ENCODE measurements around the gene PFKP. TPM values are rescaled to one million over a fixed set of nuclear protein-coding genes. Genes with fewer than 3 reads are reported as not detected.

Gene PFKP
- total RNA-seq, 1 experiment from 2014 or later: 91.3 TPM

DNA sequence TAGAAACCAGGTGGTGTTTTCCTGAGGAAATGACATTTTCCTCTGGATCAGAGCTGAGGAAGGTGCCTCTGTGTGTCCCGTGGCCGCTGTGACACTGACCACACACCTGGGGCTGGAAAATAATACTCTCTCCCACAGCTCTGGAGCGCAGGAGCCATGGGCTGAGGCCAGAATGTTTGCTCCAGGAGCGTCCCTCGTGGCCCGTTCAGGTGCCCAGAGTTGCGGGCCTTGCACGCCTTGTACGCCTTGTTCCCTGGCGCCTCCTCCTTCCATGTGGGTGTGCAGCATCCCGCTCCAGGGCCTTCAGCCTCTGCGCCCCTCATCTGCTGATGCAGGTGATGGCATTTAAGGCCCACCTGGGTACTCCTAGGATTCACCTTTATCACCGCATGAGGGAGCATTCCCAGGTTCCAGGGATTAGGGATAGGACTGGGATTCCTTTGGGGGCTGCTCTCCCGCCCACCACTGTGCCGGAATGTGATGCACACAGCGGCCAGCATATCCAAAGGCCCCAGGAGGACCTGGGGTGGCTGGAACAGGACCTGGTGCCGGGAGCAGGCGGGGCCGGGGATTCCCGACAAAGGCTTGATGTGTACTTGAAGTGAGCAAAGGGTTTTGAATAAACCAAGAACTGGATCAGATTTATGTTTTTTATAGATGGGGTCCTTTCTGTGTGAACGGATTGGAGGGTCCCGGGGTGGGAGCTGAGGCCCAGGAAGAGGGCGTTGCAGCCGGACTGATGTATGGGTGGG is 61.2 kb downstream of the PFKP start:
- Histone ChIP-seq H3K27me3 (ENCODE audit: low read length) (no peaks in the 10 kb centered on the region), H3K4me1 (ENCODE audit: low read length) (no peaks in the 10 kb centered on the region), H3K9me3 (ENCODE audit: low read length) (no peaks in the 10 kb centered on the region), H3K36me3 (ENCODE audit: insufficient read depth, low read length) (peaks cover 31% of the 10 kb centered on the region), H3K9ac (ENCODE audit: low read length) (no peak overlapping the region), H2AFZ (ENCODE audit: low read length) (no peak overlapping the region), H3K4me3 (ENCODE audit: low read length) (no peak overlapping the region), H4K20me1 (ENCODE audit: insufficient read depth, low read depth, low read length) (peaks cover 3% of the 10 kb centered on the region; the same call in 1 of the 2 replicates), H3K79me2 (ENCODE audit: low read length) (no peaks in the 10 kb centered on the region), H3K9me2 (replicated peaks; ENCODE audit: insufficient read depth, low read length) (no peaks in the 10 kb centered on the region), H3K4me2 (ENCODE audit: low read depth, low read length, poor library complexity, severe bottlenecking) (no peak overlapping the region), H3K27ac (ENCODE audit: low read length) (no peak overlapping the region)
- DNase-seq: no peak

DNA sequence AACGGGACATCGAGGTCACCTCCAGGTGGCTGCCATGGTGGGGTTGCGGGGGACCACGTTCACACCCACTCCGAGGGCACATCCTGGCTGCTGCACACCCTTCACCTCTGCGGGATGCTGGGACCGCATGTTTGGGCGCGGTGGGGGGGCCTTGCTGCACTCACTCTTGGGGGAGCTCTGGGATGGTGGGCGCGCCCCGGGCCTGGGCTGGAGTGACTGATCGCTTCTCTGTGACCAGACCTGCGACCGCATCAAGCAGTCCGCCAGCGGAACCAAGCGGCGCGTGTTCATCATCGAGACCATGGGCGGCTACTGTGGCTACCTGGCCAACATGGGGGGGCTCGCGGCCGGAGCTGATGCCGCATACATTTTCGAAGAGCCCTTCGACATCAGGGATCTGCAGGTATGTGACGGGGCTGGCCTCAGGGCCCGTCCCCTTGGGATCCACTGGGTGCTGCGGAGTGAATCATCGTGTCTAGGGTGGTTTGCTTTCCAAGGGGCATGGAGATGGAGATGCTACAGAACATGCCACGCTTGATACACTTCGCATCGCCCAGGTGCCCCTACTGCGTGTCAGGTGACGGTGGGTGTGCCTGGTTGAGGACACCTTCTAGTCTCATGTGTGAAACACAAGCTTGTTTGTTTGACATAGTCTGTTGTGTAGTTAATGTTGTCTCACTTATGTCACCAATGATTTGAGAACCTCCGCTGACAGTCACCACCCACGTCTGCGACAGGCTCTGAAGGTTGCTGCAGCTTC is 62.4 kb downstream of the PFKP start:
- H4K20me1 ChIP-seq (ENCODE audit: insufficient read depth, low read depth, low read length): peaks cover 3% of the 10 kb centered on the region; the same call in 1 of the 2 replicates
- H3K36me3 ChIP-seq (ENCODE audit: insufficient read depth, low read length): peaks cover 38% of the 10 kb centered on the region
- no peaks in the 10 kb centered on the region for H3K9me3 ChIP-seq (ENCODE audit: low read length)
- H2AFZ ChIP-seq (ENCODE audit: low read length): no peak overlapping the region
- H3K4me2 ChIP-seq (ENCODE audit: low read depth, low read length, poor library complexity, severe bottlenecking): no peak overlapping the region
- no peak overlapping the region for H3K9ac ChIP-seq (ENCODE audit: low read length)
- H3K79me2 ChIP-seq (ENCODE audit: low read length): no peaks in the 10 kb centered on the region
- H3K27me3 ChIP-seq (ENCODE audit: low read length): no peaks in the 10 kb centered on the region
- no peak overlapping the region for H3K27ac ChIP-seq (ENCODE audit: low read length)
- no peak for DNase-seq
- no peaks in the 10 kb centered on the region for H3K4me1 ChIP-seq (ENCODE audit: low read length)
- no peak overlapping the region for H3K4me3 ChIP-seq (ENCODE audit: low read length)
- no peaks in the 10 kb centered on the region for H3K9me2 ChIP-seq (replicated peaks; ENCODE audit: insufficient read depth, low read length)

DNA sequence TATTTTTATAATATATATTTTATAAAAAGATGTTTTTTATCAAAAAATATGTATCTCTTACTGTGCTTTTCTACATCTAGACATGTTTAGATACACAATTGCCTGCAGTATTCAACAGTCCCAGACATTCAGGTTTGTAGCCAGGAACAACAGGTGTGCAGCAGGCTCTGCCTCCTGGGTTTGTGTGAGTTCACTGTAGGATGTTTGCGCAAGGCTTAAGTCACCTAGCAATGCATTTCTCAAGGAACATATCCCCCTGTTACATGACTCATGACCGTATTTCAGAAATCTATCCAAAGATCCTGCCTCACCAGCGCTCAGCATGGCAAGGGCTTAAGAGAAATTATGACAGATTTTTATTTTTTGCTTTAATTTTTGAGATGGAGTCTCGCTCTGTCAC is 63.8 kb downstream of the PFKP start:
- no peaks in the 10 kb centered on the region for H3K9me2 ChIP-seq (replicated peaks; ENCODE audit: insufficient read depth, low read length)
- H3K27me3 ChIP-seq (ENCODE audit: low read length): no peaks in the 10 kb centered on the region
- peaks cover 3% of the 10 kb centered on the region; the same call in 1 of the 2 replicates for H4K20me1 ChIP-seq (ENCODE audit: insufficient read depth, low read depth, low read length)
- no peaks in the 10 kb centered on the region for H3K79me2 ChIP-seq (ENCODE audit: low read length)
- H3K9ac ChIP-seq (ENCODE audit: low read length): no peak overlapping the region
- no peak overlapping the region for H2AFZ ChIP-seq (ENCODE audit: low read length)
- H3K4me1 ChIP-seq (ENCODE audit: low read length): no peaks in the 10 kb centered on the region
- H3K4me2 ChIP-seq (ENCODE audit: low read depth, low read length, poor library complexity, severe bottlenecking): no peak overlapping the region
- H3K27ac ChIP-seq (ENCODE audit: low read length): no peak overlapping the region
- no peaks in the 10 kb centered on the region for H3K9me3 ChIP-seq (ENCODE audit: low read length)
- H3K36me3 ChIP-seq (ENCODE audit: insufficient read depth, low read length): peaks cover 46% of the 10 kb centered on the region
- no peak overlapping the region for H3K4me3 ChIP-seq (ENCODE audit: low read length)
- no peak for DNase-seq

DNA sequence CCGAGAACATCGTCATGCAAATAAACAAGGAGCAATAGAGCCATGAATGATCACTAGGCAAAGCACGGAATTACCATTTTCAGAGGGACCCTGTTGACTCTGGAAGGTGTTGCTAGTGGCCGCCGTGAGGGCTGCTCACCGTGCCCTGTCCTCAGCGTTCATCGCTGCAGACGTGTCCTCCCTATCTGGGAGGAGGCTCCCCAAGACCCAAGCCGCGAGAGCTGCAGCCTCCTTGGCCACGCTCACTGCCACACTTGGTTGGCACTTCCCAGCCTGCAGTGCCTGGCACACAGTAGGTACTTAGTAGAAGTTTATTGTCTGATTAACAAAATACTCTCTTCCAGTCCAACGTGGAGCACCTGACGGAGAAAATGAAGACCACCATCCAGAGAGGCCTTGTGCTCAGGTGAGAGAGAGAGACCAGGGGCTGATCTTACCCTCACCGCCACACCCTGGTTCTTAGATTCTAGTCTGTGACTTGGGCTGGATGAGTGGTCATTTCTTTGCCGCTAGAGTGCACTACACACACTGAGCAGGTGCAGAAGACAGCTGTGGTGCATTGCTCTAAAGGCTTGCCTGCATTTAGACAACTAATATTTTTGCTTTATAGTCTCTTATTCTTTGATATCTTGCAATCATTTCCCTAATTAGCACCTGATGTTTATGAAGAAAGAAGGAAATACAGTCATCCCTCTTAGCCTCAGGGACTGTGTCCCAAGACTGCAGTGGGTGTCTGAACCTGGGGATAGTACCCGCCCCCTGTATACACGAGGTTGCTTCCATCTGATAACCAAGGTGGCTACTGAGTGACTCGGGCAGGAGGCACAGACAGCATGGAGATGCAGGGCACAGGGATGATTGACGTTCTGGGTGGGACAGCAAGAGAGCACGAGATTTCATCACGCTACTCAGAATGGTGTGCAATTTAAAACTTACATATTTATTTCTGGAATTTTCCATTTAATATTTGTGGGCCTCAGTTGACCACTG is 65.0 kb downstream of the PFKP start:
- DNase-seq: no peak
- no peak overlapping the region for H3K27ac ChIP-seq (ENCODE audit: low read length)
- no peak overlapping the region for H3K4me3 ChIP-seq (ENCODE audit: low read length)
- H3K79me2 ChIP-seq (ENCODE audit: low read length): no peaks in the 10 kb centered on the region
- no peaks in the 10 kb centered on the region for H3K9me2 ChIP-seq (replicated peaks; ENCODE audit: insufficient read depth, low read length)
- no peaks in the 10 kb centered on the region for H3K27me3 ChIP-seq (ENCODE audit: low read length)
- no peaks in the 10 kb centered on the region for H3K4me1 ChIP-seq (ENCODE audit: low read length)
- peaks cover 53% of the 10 kb centered on the region for H3K36me3 ChIP-seq (ENCODE audit: insufficient read depth, low read length)
- no peak overlapping the region for H2AFZ ChIP-seq (ENCODE audit: low read length)
- H3K9me3 ChIP-seq (ENCODE audit: low read length): no peaks in the 10 kb centered on the region
- peaks cover 3% of the 10 kb centered on the region; the same call in 1 of the 2 replicates for H4K20me1 ChIP-seq (ENCODE audit: insufficient read depth, low read depth, low read length)
- H3K9ac ChIP-seq (ENCODE audit: low read length): no peak overlapping the region
- H3K4me2 ChIP-seq (ENCODE audit: low read depth, low read length, poor library complexity, severe bottlenecking): no peak overlapping the region

DNA sequence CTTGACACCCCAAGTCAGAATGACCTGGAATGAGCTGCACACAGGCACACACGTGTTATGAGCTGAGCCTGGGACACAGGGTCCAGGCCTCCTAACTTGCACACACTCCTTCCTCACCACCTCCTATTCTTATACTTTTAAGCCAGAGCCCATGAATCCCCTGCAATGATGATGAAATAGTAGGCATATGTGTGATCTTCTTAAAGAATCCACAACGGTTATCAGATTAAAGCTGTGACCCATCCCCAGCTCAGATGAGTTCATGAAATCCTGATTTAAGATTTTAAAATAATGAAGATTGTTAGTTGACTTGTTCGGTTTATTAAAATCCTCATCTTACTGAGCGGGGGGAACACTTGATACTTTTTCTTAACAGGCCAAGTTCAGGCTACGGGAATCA is 66.6 kb downstream of the PFKP start:
- H3K4me2 ChIP-seq (ENCODE audit: low read depth, low read length, poor library complexity, severe bottlenecking): no peak overlapping the region
- H3K4me3 ChIP-seq (ENCODE audit: low read length): no peak overlapping the region
- no peaks in the 10 kb centered on the region for H3K4me1 ChIP-seq (ENCODE audit: low read length)
- H3K9ac ChIP-seq (ENCODE audit: low read length): no peak overlapping the region
- H3K27me3 ChIP-seq (ENCODE audit: low read length): no peaks in the 10 kb centered on the region
- peaks cover 67% of the 10 kb centered on the region for H3K36me3 ChIP-seq (ENCODE audit: insufficient read depth, low read length)
- H2AFZ ChIP-seq (ENCODE audit: low read length): no peak overlapping the region
- H4K20me1 ChIP-seq (ENCODE audit: insufficient read depth, low read depth, low read length): peaks cover 3% of the 10 kb centered on the region; the same call in 1 of the 2 replicates
- H3K9me2 ChIP-seq (replicated peaks; ENCODE audit: insufficient read depth, low read length): no peaks in the 10 kb centered on the region
- H3K9me3 ChIP-seq (ENCODE audit: low read length): no peaks in the 10 kb centered on the region
- no peaks in the 10 kb centered on the region for H3K79me2 ChIP-seq (ENCODE audit: low read length)
- no peak overlapping the region for H3K27ac ChIP-seq (ENCODE audit: low read length)
- DNase-seq: no peak

DNA sequence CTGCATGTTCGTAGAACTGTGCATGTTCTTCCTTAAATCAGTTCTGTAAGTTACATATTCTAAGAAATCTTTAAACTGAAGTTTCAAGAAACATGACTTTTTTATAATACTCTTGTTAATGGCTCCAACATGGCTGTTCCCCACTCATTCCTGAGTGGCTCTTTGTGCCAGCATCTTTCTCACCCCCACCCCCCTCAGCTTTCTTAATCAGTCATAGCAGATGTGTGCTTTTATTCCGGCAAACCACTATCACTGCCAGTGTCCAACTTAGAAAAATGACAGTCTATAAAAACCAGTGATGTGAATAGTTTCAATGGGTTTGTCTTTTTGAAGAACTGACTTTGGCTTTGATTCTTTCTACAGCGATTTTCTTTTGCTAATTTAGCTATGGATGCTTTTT is 67.7 kb downstream of the PFKP start:
- Histone ChIP-seq H3K36me3 (ENCODE audit: insufficient read depth, low read length) (peaks cover 72% of the 10 kb centered on the region), H3K4me1 (ENCODE audit: low read length) (no peaks in the 10 kb centered on the region), H3K4me3 (ENCODE audit: low read length) (no peak overlapping the region), H3K79me2 (ENCODE audit: low read length) (no peaks in the 10 kb centered on the region), H2AFZ (ENCODE audit: low read length) (no peak overlapping the region), H3K9me2 (replicated peaks; ENCODE audit: insufficient read depth, low read length) (no peaks in the 10 kb centered on the region), H3K9me3 (ENCODE audit: low read length) (no peaks in the 10 kb centered on the region), H3K9ac (ENCODE audit: low read length) (no peak overlapping the region), H3K27ac (ENCODE audit: low read length) (no peak overlapping the region), H4K20me1 (ENCODE audit: insufficient read depth, low read depth, low read length) (peaks cover under 1% of the 10 kb centered on the region; the same call in 1 of the 2 replicates), H3K27me3 (ENCODE audit: low read length) (no peaks in the 10 kb centered on the region), H3K4me2 (ENCODE audit: low read depth, low read length, poor library complexity, severe bottlenecking) (no peak overlapping the region)
- no peak for DNase-seq

DNA sequence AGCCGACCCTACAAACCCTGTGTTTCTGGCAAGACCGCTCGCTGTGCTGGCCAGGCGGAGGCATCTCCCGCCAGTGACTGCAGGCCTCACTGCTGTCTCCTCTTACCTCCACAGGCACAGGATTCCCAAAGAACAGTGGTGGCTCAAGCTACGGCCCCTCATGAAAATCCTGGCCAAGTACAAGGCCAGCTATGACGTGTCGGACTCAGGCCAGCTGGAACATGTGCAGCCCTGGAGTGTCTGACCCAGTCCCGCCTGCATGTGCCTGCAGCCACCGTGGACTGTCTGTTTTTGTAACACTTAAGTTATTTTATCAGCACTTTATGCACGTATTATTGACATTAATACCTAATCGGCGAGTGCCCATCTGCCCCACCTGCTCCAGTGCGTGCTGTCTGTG is 69.0 kb downstream of the PFKP start:
- H3K27me3 ChIP-seq (ENCODE audit: low read length): no peaks in the 10 kb centered on the region
- H3K36me3 ChIP-seq (ENCODE audit: insufficient read depth, low read length): peaks cover 82% of the 10 kb centered on the region
- no peak overlapping the region for H3K27ac ChIP-seq (ENCODE audit: low read length)
- no peaks in the 10 kb centered on the region for H3K79me2 ChIP-seq (ENCODE audit: low read length)
- H4K20me1 ChIP-seq (ENCODE audit: insufficient read depth, low read depth, low read length): peaks cover 4% of the 10 kb centered on the region; the same call in 1 of the 2 replicates
- no peaks in the 10 kb centered on the region for H3K9me2 ChIP-seq (replicated peaks; ENCODE audit: insufficient read depth, low read length)
- H3K9ac ChIP-seq (ENCODE audit: low read length): no peak overlapping the region
- no peak overlapping the region for H3K4me2 ChIP-seq (ENCODE audit: low read depth, low read length, poor library complexity, severe bottlenecking)
- no peak overlapping the region for H2AFZ ChIP-seq (ENCODE audit: low read length)
- H3K9me3 ChIP-seq (ENCODE audit: low read length): no peaks in the 10 kb centered on the region
- no peak for DNase-seq
- no peaks in the 10 kb centered on the region for H3K4me1 ChIP-seq (ENCODE audit: low read length)
- H3K4me3 ChIP-seq (ENCODE audit: low read length): no peak overlapping the region

All from Karpas-422 (cell line).